ENCODE data around the gene CXorf66.

GRCh38 chrX:139967750-139968149 lies 2.4 kb upstream of the CXorf66 start:
- no peak for TF ChIP-seq CTCF (IDR thresholded peaks at IDR 0.05; ENCODE audit: borderline replicate concordance, extremely low read depth, low read length, poor library complexity, severe bottlenecking)
- no peak for TF ChIP-seq EZH2 (IDR thresholded peaks at IDR 0.05; ENCODE audit: borderline replicate concordance, low read depth, low read length, severe bottlenecking)

Measured in DND-41 (cell line).